ENCODE data around the gene GREB1L.
"Not testable (repeated sequence)": the region's sequence is repeated elsewhere in the genome, so short reads cannot be mapped to it uniquely, and the experiment has no call there.

GREB1L gene

GRCh38 chr18:21242141-21242779, at the start of gene GREB1L:
Gene GREB1L (plus strand): TSS chr18:21242232. CDS start chr18:21383519, 141,287 bp downstream.
- H3K4me3 Mint-ChIP-seq: peak within 1 kb of the TSS; percentile 36
- H3K27me3 Mint-ChIP-seq: peaks cover 54% of the 10 kb centered on the region
- H3K4me1 Mint-ChIP-seq: peaks cover 3% of the 10 kb centered on the region
- H3K36me3 Mint-ChIP-seq (ENCODE audit: low read depth): no peaks in the 10 kb centered on the region
- ATAC-seq (peak; percentile 59), DNase-seq (peak; percentile 23)
- no peaks in the 10 kb centered on the region for H3K9me3 Mint-ChIP-seq
- no peak within 1 kb of the TSS for H3K27ac Mint-ChIP-seq

GRCh38 chr18:21192308-21192624, 49.8 kb upstream of the GREB1L start:
- no peak for DNase-seq
- Mint-ChIP-seq H3K4me1 (no peaks in the 10 kb centered on the region), H3K4me3 (no peak overlapping the region), H3K9me3 (no peaks in the 10 kb centered on the region), H3K27ac (no peak overlapping the region), H3K27me3 (peaks cover 12% of the 10 kb centered on the region), H3K36me3 (ENCODE audit: low read depth) (no peaks in the 10 kb centered on the region)
- no peak for ATAC-seq

GRCh38 chr18:21194871-21195771, 46.9 kb upstream of the GREB1L start:
- Mint-ChIP-seq H3K27me3 (peaks cover 16% of the 10 kb centered on the region), H3K27ac (no peak overlapping the region), H3K36me3 (ENCODE audit: low read depth) (no peaks in the 10 kb centered on the region), H3K4me1 (no peaks in the 10 kb centered on the region), H3K4me3 (no peak overlapping the region), H3K9me3 (no peaks in the 10 kb centered on the region)
- no peak for DNase-seq
- ATAC-seq: no peak

GRCh38 chr18:21196426-21196825, 45.6 kb upstream of the GREB1L start:
- Mint-ChIP-seq H3K9me3 (no peaks in the 10 kb centered on the region), H3K27ac (no peak overlapping the region), H3K4me1 (no peaks in the 10 kb centered on the region), H3K27me3 (peaks cover 12% of the 10 kb centered on the region), H3K36me3 (ENCODE audit: low read depth) (no peaks in the 10 kb centered on the region), H3K4me3 (no peak overlapping the region)
- DNase-seq: no peak
- ATAC-seq: no peak

GRCh38 chr18:21203126-21203525, 38.9 kb upstream of the GREB1L start:
- no peak overlapping the region for H3K4me3 Mint-ChIP-seq
- no peaks in the 10 kb centered on the region for H3K4me1 Mint-ChIP-seq
- H3K27ac Mint-ChIP-seq: no peak overlapping the region
- peaks cover 1% of the 10 kb centered on the region for H3K27me3 Mint-ChIP-seq
- no peak for ATAC-seq
- no peaks in the 10 kb centered on the region for H3K36me3 Mint-ChIP-seq (ENCODE audit: low read depth)
- H3K9me3 Mint-ChIP-seq: peaks cover 3% of the 10 kb centered on the region
- DNase-seq: no peak

DNA sequence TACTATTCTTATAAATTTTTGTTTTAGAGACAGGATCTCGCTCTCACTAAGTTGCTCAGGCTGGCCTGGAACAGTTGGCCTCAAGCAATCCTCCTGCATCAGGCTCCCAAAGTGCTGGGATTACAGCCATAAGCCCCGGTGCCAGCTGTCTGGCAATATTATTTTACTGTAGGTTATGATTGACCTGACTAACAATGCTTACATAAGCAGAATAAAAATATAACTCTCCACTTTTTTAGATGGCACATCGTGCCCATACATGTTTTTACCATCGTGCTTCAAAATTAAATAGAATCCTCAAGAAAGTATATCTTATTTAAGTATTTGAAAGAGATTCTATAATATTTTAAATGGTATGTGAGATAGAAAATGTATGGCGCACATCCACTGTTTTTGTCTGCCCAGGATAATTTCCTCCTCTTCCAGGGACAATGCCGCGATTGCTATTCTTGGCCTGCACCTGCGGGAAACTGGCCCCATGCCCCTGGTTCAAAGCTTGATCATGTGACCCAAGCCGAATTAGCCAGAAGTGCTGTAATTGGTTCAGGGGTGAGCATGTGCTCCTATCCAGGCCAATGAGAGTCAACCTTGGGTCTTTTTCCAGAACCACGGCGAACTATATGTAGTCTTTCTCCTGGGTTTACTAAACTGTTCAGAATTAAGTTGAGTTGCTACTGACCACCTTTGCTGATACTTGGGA, 38.3 kb upstream of the GREB1L start:
- no peaks in the 10 kb centered on the region for H3K4me1 Mint-ChIP-seq
- no peaks in the 10 kb centered on the region for H3K27me3 Mint-ChIP-seq
- H3K9me3 Mint-ChIP-seq: peaks cover 3% of the 10 kb centered on the region
- no peak overlapping the region for H3K27ac Mint-ChIP-seq
- H3K4me3 Mint-ChIP-seq: no peak overlapping the region
- no peak for DNase-seq
- no peaks in the 10 kb centered on the region for H3K36me3 Mint-ChIP-seq (ENCODE audit: low read depth)
- no peak for ATAC-seq

GRCh38 chr18:21205695-21206094, 36.3 kb upstream of the GREB1L start:
- no peak for DNase-seq
- no peak for ATAC-seq
- Mint-ChIP-seq H3K9me3 (peaks cover 3% of the 10 kb centered on the region), H3K27me3 (no peaks in the 10 kb centered on the region), H3K27ac (no peak overlapping the region), H3K36me3 (ENCODE audit: low read depth) (no peaks in the 10 kb centered on the region), H3K4me1 (no peaks in the 10 kb centered on the region), H3K4me3 (no peak overlapping the region)

- H3K36me3 Mint-ChIP-seq (ENCODE audit: low read depth): no peaks in the 10 kb centered on the region
- peaks cover 3% of the 10 kb centered on the region for H3K9me3 Mint-ChIP-seq
- DNase-seq (no peak), ATAC-seq (no peak)
- no peak overlapping the region for H3K4me3 Mint-ChIP-seq
- H3K27me3 Mint-ChIP-seq: peaks cover 3% of the 10 kb centered on the region
- no peak overlapping the region for H3K27ac Mint-ChIP-seq
- no peaks in the 10 kb centered on the region for H3K4me1 Mint-ChIP-seq
These were observed 31.8 kb upstream of the GREB1L start for GRCh38 chr18:21210278-21210677.

- peaks cover 3% of the 10 kb centered on the region for H3K9me3 Mint-ChIP-seq
- DNase-seq: no peak
- peaks cover 3% of the 10 kb centered on the region for H3K27me3 Mint-ChIP-seq
- no peaks in the 10 kb centered on the region for H3K36me3 Mint-ChIP-seq (ENCODE audit: low read depth)
- H3K4me3 Mint-ChIP-seq: no peak overlapping the region
- no peak for ATAC-seq
- no peaks in the 10 kb centered on the region for H3K4me1 Mint-ChIP-seq
- H3K27ac Mint-ChIP-seq: no peak overlapping the region
These were observed 31.2 kb upstream of the GREB1L start for GRCh38 chr18:21210784-21211183.

DNA sequence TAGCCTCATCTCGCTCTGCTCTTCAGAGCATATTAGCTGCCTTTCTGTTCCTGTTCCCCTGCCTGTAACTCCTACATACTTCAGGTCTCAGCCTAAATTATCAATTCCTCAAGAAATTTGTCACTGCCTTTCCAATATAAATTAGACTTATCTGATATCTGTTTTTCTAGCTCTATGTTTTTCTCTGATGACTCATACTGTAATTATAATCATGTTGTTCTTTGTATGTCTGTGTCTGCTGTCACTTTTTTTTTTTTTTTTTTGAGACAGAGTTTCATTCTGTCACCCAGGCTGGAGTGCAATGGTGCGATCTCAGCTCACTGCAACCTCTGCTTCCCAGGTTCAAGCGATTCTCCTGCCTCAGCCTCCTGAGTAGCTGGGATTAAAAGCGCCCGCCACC, 27.6 kb upstream of the GREB1L start:
- not testable (repeated sequence) for H3K36me3 Mint-ChIP-seq (ENCODE audit: low read depth); ATAC-seq; H3K27me3 Mint-ChIP-seq; DNase-seq; H3K9me3 Mint-ChIP-seq; H3K27ac Mint-ChIP-seq; H3K4me3 Mint-ChIP-seq; H3K4me1 Mint-ChIP-seq

DNA sequence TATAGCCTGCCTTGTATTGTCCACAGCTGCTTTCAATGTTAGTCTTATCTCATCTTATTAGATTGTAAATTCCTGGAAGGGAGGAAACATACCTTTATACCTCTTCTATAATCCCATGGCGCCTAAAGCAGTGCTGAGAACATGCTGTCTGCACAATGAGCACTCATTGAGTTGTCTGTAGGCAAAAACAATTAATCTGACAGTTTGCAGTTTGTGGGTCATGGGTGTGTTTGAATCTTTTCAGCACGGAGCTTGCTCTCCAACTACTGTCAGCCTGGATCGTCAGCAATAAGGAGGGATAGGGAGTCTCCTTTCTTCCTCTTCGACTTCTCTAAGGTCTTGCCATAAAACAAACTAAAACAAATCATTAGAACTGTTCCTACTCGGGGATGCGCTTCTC, 26.5 kb upstream of the GREB1L start:
- ATAC-seq (no peak), DNase-seq (no peak)
- Mint-ChIP-seq H3K36me3 (ENCODE audit: low read depth) (no peaks in the 10 kb centered on the region), H3K9me3 (no peaks in the 10 kb centered on the region), H3K4me3 (no peak overlapping the region), H3K27me3 (peaks cover 3% of the 10 kb centered on the region), H3K4me1 (no peaks in the 10 kb centered on the region), H3K27ac (no peak overlapping the region)

DNA sequence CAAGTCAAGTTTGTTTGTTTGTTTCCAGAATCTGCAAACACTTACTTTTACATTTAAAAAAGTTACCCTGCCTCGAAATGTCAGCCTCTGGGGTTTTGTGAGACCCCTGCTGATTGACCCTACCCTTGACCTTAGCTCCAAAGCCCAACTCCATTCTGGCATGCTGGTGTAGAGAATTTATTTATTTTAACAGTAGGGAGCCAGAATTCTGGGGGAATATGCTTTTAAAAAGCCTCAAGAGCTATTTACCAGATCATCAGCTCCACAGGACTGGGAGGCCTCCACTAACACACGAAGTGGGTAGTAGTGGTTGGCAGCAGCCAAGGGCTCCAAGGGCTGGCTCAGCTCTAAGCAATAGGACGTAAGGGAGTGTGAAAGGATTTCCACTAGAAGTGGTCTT, 23.2 kb upstream of the GREB1L start:
- Mint-ChIP-seq H3K9me3 (no peaks in the 10 kb centered on the region), H3K36me3 (ENCODE audit: low read depth) (no peaks in the 10 kb centered on the region), H3K27me3 (no peaks in the 10 kb centered on the region), H3K4me3 (no peak overlapping the region), H3K27ac (no peak overlapping the region), H3K4me1 (no peaks in the 10 kb centered on the region)
- no peak for ATAC-seq
- no peak for DNase-seq

- peaks cover 1% of the 10 kb centered on the region for H3K27me3 Mint-ChIP-seq
- no peak for DNase-seq
- no peak for ATAC-seq
- H3K27ac Mint-ChIP-seq: no peak overlapping the region
- no peaks in the 10 kb centered on the region for H3K36me3 Mint-ChIP-seq (ENCODE audit: low read depth)
- no peaks in the 10 kb centered on the region for H3K4me1 Mint-ChIP-seq
- H3K4me3 Mint-ChIP-seq: no peak overlapping the region
- H3K9me3 Mint-ChIP-seq: no peaks in the 10 kb centered on the region
These were observed 11.6 kb upstream of the GREB1L start for GRCh38 chr18:21230436-21230835.

DNA sequence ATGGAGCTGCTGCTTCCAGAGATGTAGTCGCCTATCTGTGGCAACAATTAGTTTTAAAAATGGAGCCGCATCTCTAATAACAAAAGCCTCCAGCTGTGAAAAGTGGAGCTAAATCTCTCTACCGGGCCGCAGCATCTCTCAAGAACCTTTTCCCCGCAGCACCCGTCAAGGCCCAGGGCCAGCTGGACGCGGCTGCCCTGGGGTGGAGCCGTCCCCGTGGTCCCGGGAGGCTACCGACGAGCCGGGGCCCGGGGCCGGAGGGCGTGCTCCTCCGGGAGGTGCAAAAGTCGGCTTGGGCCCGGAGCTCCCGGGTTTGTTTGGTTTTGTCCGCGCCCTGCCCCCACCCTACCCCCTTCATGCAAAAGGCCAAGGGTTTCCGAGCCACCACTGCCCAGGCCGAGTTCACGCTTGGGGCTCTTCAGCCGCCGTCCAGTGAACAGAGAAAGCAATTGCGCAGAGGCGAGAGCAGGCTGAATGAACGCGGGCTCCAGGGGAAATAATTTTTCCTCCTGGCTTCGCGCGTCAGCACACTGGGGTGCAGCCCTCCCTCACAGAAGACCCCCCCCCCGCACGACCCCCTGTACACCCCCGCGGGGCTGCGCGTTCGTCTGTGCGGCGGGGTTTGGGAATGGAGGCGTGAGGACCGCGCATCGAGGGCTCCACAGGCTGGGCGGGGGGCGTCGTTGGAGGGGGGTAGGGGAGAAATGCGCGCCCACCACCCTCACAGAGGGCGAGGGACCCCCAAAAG, 557 bp upstream of the GREB1L start:
- Mint-ChIP-seq H3K36me3 (ENCODE audit: low read depth) (no peaks in the 10 kb centered on the region), H3K27me3 (peaks cover 51% of the 10 kb centered on the region), H3K9me3 (no peaks in the 10 kb centered on the region), H3K27ac (no peak overlapping the region), H3K4me3 (no peak overlapping the region), H3K4me1 (peaks cover 3% of the 10 kb centered on the region)
- ATAC-seq (no peak), DNase-seq (no peak)

Measured in activated naive CD8-positive, alpha-beta T cell treated with anti-CD3 and anti-CD28 coated beads, Interleukin-2, amount 50 U/mL, for 24 hours (primary cell).